ENCODE results near the gene SMIM11.

Gene SMIM11

DNA sequence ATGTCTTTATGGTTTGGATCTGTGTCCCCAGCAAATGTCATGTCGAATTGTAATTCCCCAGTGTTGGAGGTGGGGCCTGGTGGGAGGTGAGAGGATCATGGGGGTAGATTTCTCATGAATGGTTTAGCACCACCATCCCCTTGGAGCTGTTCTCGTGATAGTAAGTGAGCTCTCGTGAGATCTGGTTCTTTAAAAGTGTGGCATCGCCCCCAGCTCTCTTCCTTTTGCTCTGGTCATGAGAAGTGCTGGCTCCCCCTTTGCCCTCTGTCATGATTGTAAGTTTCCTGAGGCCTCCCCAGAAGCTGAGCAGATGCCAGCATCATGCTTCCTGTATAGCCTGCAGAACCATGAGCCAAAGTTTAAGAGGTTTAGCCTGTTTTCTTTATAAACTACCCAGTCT, 22.8 kb upstream of the SMIM11 start:
- no peaks in the 10 kb centered on the region for H3K27me3 ChIP-seq (ENCODE audit: control insufficient read depth, insufficient read depth, low read length)
- H3K9me3 ChIP-seq (ENCODE audit: control insufficient read depth, low read length), result no peaks in the 10 kb centered on the region
- no peak overlapping the region for H3K4me3 ChIP-seq (ENCODE audit: low read depth, low read length)
- H3K4me2 ChIP-seq (ENCODE audit: low read length), result no peak overlapping the region
- no peaks in the 10 kb centered on the region for H3K4me1 ChIP-seq
- H3K79me2 ChIP-seq, result no peaks in the 10 kb centered on the region
- no peak for TF ChIP-seq CTCF (IDR thresholded peaks at IDR 0.05)
- no peak overlapping the region for H3K9ac ChIP-seq
- no peaks in the 10 kb centered on the region for H3K36me3 ChIP-seq (ENCODE audit: control insufficient read depth, insufficient read depth, low read length)
- no peak overlapping the region for H2AFZ ChIP-seq
- no peak overlapping the region for H3K27ac ChIP-seq

DNA sequence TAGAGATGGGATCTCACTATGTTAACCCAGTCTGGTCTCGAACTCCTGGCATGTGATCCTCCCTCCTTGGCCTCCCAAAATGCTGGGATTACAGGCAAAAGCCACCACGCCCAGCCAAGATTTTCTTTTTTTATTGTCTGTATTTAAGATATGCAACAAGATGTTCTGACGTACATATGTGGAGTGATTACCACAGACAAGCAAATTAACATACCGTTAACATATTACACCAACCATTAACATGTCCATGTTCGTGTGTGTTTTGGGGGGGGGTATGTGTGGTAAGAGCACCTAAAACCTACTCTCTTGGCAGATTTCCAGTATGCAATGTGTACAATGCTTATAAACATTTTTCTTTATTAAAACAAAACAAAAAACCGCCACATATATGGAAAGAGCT, 22.1 kb upstream of the SMIM11 start:
- no peaks in the 10 kb centered on the region for H3K36me3 ChIP-seq (ENCODE audit: control insufficient read depth, insufficient read depth, low read length)
- H3K4me1 ChIP-seq, result no peaks in the 10 kb centered on the region
- no peak overlapping the region for H2AFZ ChIP-seq
- H3K4me3 ChIP-seq (ENCODE audit: low read depth, low read length), result no peak overlapping the region
- no peak overlapping the region for H3K4me2 ChIP-seq (ENCODE audit: low read length)
- TF ChIP-seq CTCF (IDR thresholded peaks at IDR 0.05), result no peak
- no peak overlapping the region for H3K9ac ChIP-seq
- H3K79me2 ChIP-seq, result no peaks in the 10 kb centered on the region
- H3K27ac ChIP-seq, result no peak overlapping the region
- no peaks in the 10 kb centered on the region for H3K9me3 ChIP-seq (ENCODE audit: control insufficient read depth, low read length)
- no peaks in the 10 kb centered on the region for H3K27me3 ChIP-seq (ENCODE audit: control insufficient read depth, insufficient read depth, low read length)

DNA sequence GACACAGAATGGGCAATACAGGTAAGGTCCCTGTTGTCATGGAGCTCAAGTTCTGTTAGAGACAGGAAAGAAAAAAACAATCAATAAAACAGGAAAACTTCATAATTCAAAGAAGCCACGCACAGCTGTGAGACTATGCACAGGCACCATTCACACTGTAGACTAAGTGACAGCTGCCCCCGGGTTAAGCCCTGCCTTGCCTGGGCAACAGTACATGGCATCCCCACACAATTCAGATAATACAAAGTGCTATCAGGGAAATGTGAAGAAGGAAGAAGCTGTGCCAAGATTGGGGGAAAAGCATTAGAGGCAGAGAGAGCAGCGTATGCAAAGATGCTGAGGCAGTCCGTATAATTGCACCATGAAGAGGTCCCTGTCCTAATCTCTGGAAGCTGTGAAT, 20.5 kb upstream of the SMIM11 start:
- Histone ChIP-seq H3K27me3 (ENCODE audit: control insufficient read depth, insufficient read depth, low read length) (no peaks in the 10 kb centered on the region), H2AFZ (no peak overlapping the region), H3K36me3 (ENCODE audit: control insufficient read depth, insufficient read depth, low read length) (no peaks in the 10 kb centered on the region), H3K9me3 (ENCODE audit: control insufficient read depth, low read length) (no peaks in the 10 kb centered on the region), H3K4me1 (no peaks in the 10 kb centered on the region), H3K9ac (no peak overlapping the region), H3K79me2 (no peaks in the 10 kb centered on the region), H3K4me3 (ENCODE audit: low read depth, low read length) (no peak overlapping the region), H3K27ac (no peak overlapping the region), H3K4me2 (ENCODE audit: low read length) (no peak overlapping the region)
- no peak for TF ChIP-seq CTCF (IDR thresholded peaks at IDR 0.05)

DNA sequence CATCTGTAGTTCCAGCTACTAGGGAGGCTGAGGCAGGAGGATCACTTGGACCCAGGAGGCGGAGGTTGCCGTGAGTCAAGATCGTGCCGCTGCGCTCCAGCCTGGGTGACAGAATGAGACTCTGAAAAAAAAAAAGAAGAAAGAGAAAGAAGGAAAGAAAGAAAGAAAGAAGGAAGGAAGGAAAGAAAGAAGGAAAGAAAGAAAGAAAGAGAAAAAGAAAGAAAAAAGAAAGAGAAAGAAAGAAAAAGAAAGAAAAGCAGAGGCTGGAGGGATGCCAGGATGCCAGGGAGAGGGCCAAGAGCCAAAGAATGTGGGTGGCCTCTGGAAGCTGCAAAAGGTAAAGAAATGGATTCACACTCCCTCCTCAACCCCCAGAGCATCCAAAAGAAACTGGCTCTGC, 19.7 kb upstream of the SMIM11 start:
- Histone ChIP-seq H3K79me2 (no peaks in the 10 kb centered on the region), H3K4me3 (ENCODE audit: low read depth, low read length) (no peak overlapping the region), H3K9ac (no peak overlapping the region), H3K4me1 (no peaks in the 10 kb centered on the region), H3K27me3 (ENCODE audit: control insufficient read depth, insufficient read depth, low read length) (no peaks in the 10 kb centered on the region), H3K9me3 (ENCODE audit: control insufficient read depth, low read length) (no peaks in the 10 kb centered on the region), H3K4me2 (ENCODE audit: low read length) (no peak overlapping the region), H3K36me3 (ENCODE audit: control insufficient read depth, insufficient read depth, low read length) (no peaks in the 10 kb centered on the region), H2AFZ (no peak overlapping the region), H3K27ac (no peak overlapping the region)
- no peak for TF ChIP-seq CTCF (IDR thresholded peaks at IDR 0.05)

DNA sequence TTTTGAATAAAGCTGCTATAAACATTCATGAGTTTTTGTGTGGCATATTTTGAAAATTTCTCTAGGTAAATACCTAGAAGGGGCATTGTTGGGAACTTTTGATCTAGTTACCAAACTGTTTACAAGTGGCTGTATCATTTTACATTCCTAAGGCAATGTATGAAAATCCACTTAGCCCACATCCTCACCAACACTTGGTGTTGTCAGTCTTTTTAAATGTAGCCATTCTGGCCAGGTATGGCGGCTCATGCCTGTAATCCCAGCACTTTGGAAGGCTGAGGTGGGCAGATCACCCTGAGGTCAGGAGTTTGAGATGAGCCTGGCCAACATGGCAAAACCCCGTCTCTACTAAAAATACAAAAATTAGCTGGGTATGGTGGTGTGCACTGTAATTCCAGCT, 17.4 kb upstream of the SMIM11 start:
- Histone ChIP-seq H3K4me3 (ENCODE audit: low read depth, low read length) (no peak overlapping the region), H3K4me1 (no peaks in the 10 kb centered on the region), H3K79me2 (no peaks in the 10 kb centered on the region), H3K36me3 (ENCODE audit: control insufficient read depth, insufficient read depth, low read length) (no peaks in the 10 kb centered on the region), H2AFZ (no peak overlapping the region), H3K27ac (no peak overlapping the region), H3K9me3 (ENCODE audit: control insufficient read depth, low read length) (no peaks in the 10 kb centered on the region), H3K4me2 (ENCODE audit: low read length) (no peak overlapping the region), H3K27me3 (ENCODE audit: control insufficient read depth, insufficient read depth, low read length) (no peaks in the 10 kb centered on the region), H3K9ac (no peak overlapping the region)
- no peak for TF ChIP-seq CTCF (IDR thresholded peaks at IDR 0.05)

All from parathyroid adenoma (tissue), 2 donors.